Measurements from ENCODE around the gene NSD2. TPM values are rescaled to one million over a fixed set of nuclear protein-coding genes. Genes with fewer than 3 reads are reported as not detected.

NSD2 gene
- total RNA-seq, 1 experiment from 2014 or later, result 136 TPM

DNA sequence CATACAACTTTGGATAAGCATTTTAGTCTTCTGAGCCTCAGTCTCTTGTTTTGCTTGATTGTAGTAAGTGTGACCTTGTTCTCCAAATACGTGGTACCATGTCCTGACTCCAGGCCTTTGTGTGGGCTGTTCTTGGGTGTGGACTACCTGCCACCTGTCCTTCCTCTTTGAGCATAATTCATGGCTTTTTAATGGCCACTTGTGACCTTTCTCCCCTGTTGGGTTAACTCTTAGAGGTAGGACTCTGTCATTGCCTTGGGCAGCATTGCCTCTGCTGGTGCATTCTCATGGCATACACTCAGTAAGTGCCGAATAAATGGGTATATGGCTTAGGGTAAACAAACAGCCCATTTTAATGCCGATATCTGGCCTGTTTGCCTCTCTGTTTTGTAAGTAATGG, 3.0 kb downstream of the NSD2 start:
- no peak overlapping the region for H3K27ac Mint-ChIP-seq
- Histone ChIP-seq H3K56ac (ENCODE audit: insufficient read length, low read depth, low read length) (no peak overlapping the region), H3K9ac (ENCODE audit: extremely low read depth, insufficient read length, low read length) (no peak overlapping the region), H2BK5ac (ENCODE audit: insufficient read length, low read length) (no peak overlapping the region), H3K9me3 (ENCODE audit: control insufficient read depth, low read depth, low read length) (no peaks in the 10 kb centered on the region), H3K4me1 (ENCODE audit: insufficient read depth, low read length) (no peaks in the 10 kb centered on the region; the same call in 1 of the 2 replicates), H2BK20ac (ENCODE audit: low read depth, low read length, poor library complexity, severe bottlenecking) (no peak overlapping the region), H4K5ac (ENCODE audit: insufficient read length, low read depth, low read length) (no peak overlapping the region), H3K23ac (ENCODE audit: insufficient read length, low read depth, low read length) (no peak overlapping the region), H3K79me1 (ENCODE audit: insufficient read depth, low read depth, low read length, poor library complexity, severe bottlenecking) (peaks cover 14% of the 10 kb centered on the region), H4K91ac (ENCODE audit: insufficient read length, low read depth, low read length) (no peak overlapping the region), H3T11ph (ENCODE audit: low read length) (no peak overlapping the region), H3K18ac (ENCODE audit: insufficient read length, low read depth, low read length) (no peak overlapping the region), H2AFZ (ENCODE audit: low read length) (no peak overlapping the region), H2BK15ac (ENCODE audit: low read depth, low read length) (no peak overlapping the region), H4K8ac (replicated peaks; ENCODE audit: insufficient read length, low read depth, low read length) (no peak overlapping the region), H3K23me2 (ENCODE audit: insufficient read length, low read depth, low read length, poor library complexity, severe bottlenecking) (peaks cover 7% of the 10 kb centered on the region), H3K4ac (ENCODE audit: low read depth, low read length) (no peak overlapping the region), H2AK5ac (ENCODE audit: insufficient read length, low read length) (no peak overlapping the region), H2BK12ac (ENCODE audit: insufficient read length, low read depth, low read length) (no peak overlapping the region), H3K4me2 (ENCODE audit: insufficient read depth, insufficient read length, low read length) (no peak overlapping the region), H3K27ac (ENCODE audit: insufficient read length, low read depth, low read length) (no peak overlapping the region), H2BK120ac (ENCODE audit: low read depth, low read length, poor library complexity, severe bottlenecking) (no peak overlapping the region), H3K79me2 (ENCODE audit: insufficient read depth, low read length) (peaks cover 42% of the 10 kb centered on the region; the same call in 1 of the 2 replicates), H3K27me3 (ENCODE audit: insufficient read depth, low read length) (no peaks in the 10 kb centered on the region; the same call in 1 of the 2 replicates), H4K20me1 (ENCODE audit: control insufficient read depth, insufficient read depth, insufficient read length) (no peaks in the 10 kb centered on the region), H3K14ac (ENCODE audit: insufficient read depth, low read length) (no peak overlapping the region)
- H3K27me3 Mint-ChIP-seq (ENCODE audit: low read depth), result peaks cover 11% of the 10 kb centered on the region
- H3K4me3 Mint-ChIP-seq, result peak overlapping the region in 1 of 2 experiments; percentile 30; a peak in 2 of 5 replicates
- WGBS (ENCODE audit: extremely low coverage, insufficient read length, low lambda C conversion rate), result no CpG with 5 or more reads among the region's 3 CpGs
- H3K9me3 Mint-ChIP-seq, result no peaks in the 10 kb centered on the region
- peaks cover 35 to 39% of the 10 kb centered on the region in 2 experiments for H3K4me1 Mint-ChIP-seq
- H3K36me3 Mint-ChIP-seq (ENCODE audit: insufficient read depth in 1 of 3, low read depth in 3 of 3), result no peaks in the 10 kb centered on the region; a peak in 3 of 7 replicates
- TF ChIP-seq, protein P1, sequence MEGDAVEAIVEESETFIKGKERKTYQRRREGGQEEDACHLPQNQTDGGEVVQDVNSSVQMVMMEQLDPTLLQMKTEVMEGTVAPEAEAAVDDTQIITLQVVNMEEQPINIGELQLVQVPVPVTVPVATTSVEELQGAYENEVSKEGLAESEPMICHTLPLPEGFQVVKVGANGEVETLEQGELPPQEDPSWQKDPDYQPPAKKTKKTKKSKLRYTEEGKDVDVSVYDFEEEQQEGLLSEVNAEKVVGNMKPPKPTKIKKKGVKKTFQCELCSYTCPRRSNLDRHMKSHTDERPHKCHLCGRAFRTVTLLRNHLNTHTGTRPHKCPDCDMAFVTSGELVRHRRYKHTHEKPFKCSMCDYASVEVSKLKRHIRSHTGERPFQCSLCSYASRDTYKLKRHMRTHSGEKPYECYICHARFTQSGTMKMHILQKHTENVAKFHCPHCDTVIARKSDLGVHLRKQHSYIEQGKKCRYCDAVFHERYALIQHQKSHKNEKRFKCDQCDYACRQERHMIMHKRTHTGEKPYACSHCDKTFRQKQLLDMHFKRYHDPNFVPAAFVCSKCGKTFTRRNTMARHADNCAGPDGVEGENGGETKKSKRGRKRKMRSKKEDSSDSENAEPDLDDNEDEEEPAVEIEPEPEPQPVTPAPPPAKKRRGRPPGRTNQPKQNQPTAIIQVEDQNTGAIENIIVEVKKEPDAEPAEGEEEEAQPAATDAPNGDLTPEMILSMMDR (conservative IDR thresholded peaks at IDR 0.05), result no peak
- no peak for DNase-seq

All from H9 (cell line).